HG02623 (cell line): ENCODE measurements around the gene CLCA1.

ENCODE experiments used
- ATAC-seq: cut with Tn5 transposase; IDR thresholded peaks from one replicate; pipeline ENCODE4 v1.9.1; 2021; ENCODE audit warnings: moderate library complexity; ENCODE audit not compliant: unreplicated experiment

CLCA1 gene

GRCh38 chr1:86468501-86468977, at the start of gene CLCA1:
TSS of gene CLCA1 (plus strand) at chr1:86468927. CDS start at chr1:86468972, 45 bp downstream.
- no peak for ATAC-seq

- peak; percentile 85 for ATAC-seq
Measured at GRCh38 chr1:86419277-86419903, 49.3 kb upstream of the CLCA1 start.

- no peak for ATAC-seq
Measured at GRCh38 chr1:86421601-86422280, 47.0 kb upstream of the CLCA1 start.

GRCh38 chr1:86423473-86423872, 45.3 kb upstream of the CLCA1 start:
- no peak for ATAC-seq

- ATAC-seq: no peak
Measured at GRCh38 chr1:86423873-86424272, 44.9 kb upstream of the CLCA1 start, which contains the start of gene CLCA2. TSS of gene CLCA2 (plus strand) at chr1:86424171. CDS start at chr1:86424248, 77 bp downstream.

GRCh38 chr1:86429122-86429725, 39.5 kb upstream of the CLCA1 start:
- ATAC-seq: no peak

GRCh38 chr1:86429835-86430234, 38.9 kb upstream of the CLCA1 start:
- no peak for ATAC-seq

- no peak for ATAC-seq
Measured at GRCh38 chr1:86430376-86430775, 38.4 kb upstream of the CLCA1 start.

- no peak for ATAC-seq
Measured at GRCh38 chr1:86434059-86434458, 34.7 kb upstream of the CLCA1 start.

- no peak for ATAC-seq
Measured at GRCh38 chr1:86435327-86435726, 33.4 kb upstream of the CLCA1 start.

- ATAC-seq: no peak
Measured at GRCh38 chr1:86436041-86436440, 32.7 kb upstream of the CLCA1 start.

- ATAC-seq: no peak
Measured at GRCh38 chr1:86441581-86441980, 27.1 kb upstream of the CLCA1 start.

GRCh38 chr1:86441997-86442396, 26.7 kb upstream of the CLCA1 start:
- no peak for ATAC-seq

GRCh38 chr1:86445919-86446318, 22.8 kb upstream of the CLCA1 start:
- no peak for ATAC-seq

GRCh38 chr1:86447198-86447790, 21.4 kb upstream of the CLCA1 start:
- no peak for ATAC-seq

- ATAC-seq: no peak
Measured at GRCh38 chr1:86448670-86449069, 20.1 kb upstream of the CLCA1 start.

- no peak for ATAC-seq
Measured at GRCh38 chr1:86449103-86449502, 19.6 kb upstream of the CLCA1 start.

- ATAC-seq: no peak
Measured at GRCh38 chr1:86450847-86451246, 17.9 kb upstream of the CLCA1 start.

GRCh38 chr1:86453664-86454063, 15.1 kb upstream of the CLCA1 start:
- ATAC-seq: no peak

GRCh38 chr1:86455073-86455472, 13.7 kb upstream of the CLCA1 start:
- no peak for ATAC-seq

GRCh38 chr1:86460998-86461397, 7.7 kb upstream of the CLCA1 start:
- ATAC-seq: no peak

GRCh38 chr1:86461482-86461881, 7.2 kb upstream of the CLCA1 start:
- ATAC-seq: no peak
